GM21825 (cell line): Measurements from ENCODE around the gene OR8J1.
"Not testable (repeated sequence)": the region's sequence is repeated elsewhere in the genome, so short reads cannot be mapped to it uniquely, and the experiment has no call there.

Experiments used
- ATAC-seq: cut with Tn5 transposase; IDR thresholded peaks from one replicate; pipeline ENCODE4 v1.9.1; 2021; ENCODE audit warnings: mild to moderate bottlenecking, moderate library complexity; ENCODE audit not compliant: unreplicated experiment

Gene OR8J1, protein sequence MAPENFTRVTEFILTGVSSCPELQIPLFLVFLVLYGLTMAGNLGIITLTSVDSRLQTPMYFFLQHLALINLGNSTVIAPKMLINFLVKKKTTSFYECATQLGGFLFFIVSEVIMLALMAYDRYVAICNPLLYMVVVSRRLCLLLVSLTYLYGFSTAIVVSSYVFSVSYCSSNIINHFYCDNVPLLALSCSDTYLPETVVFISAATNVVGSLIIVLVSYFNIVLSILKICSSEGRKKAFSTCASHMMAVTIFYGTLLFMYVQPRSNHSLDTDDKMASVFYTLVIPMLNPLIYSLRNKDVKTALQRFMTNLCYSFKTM

DNA sequence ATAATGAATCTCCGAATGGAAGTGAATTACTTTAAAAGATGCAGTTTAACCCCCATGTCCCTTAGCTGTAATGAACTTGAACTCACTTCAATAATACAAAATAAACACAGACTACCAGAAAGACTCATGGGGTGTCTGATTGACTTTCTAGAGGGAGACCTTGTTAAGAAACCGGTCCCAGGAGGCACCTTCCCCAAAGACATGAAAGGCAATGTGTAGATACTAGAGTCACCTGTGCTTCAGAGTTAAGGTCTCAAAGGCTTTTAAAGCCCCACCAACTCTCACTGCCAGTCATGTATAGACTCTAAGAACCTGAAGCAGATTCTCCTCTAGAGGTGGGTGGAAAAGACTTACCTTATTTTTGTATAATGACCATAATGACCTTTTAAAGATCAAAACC lies at the start of gene OR8J1:
OR8J1 (plus strand) TSS at position 301 of the 400 bp plus-strand sequence. CDS start 5,956 bp downstream, outside the sequence.
- no peak for ATAC-seq

DNA sequence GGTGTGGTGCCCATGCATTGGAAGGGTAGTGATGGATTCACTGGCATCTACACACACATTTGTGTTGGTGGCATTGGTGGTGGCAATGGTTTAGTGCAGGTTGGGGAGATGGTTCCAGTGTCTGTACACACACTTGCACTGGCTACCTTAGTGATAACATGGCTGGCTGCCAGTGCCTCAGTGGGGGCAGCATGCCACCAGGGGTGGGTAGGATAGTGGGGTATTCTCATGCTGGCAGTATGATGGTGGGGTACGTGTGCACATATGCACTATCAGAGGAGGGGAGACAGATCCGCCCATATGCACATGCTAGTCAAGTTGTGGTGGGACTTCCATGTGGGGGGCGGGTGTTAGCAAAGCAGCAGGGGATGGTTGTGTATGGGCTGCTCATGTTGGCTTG lies 46.3 kb upstream of the OR8J1 start:
- ATAC-seq, result no peak

DNA sequence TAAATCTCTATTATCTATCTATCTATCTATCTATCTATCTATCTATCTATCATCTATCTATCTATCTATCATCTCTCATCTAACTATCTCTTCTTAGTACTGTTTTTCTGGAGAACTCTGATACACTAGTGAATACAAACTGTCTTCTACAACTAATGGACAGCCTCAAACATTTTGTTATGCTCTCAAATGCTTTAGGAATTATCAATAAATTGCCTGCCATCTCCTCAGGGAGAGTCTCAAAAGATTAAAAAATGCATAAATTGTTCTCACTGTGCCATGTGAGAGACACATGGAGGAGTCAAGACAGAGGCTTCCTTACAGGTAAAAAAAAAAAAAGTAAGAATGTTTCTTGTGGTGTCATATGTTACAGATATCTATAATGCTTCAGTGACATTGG lies 39.2 kb upstream of the OR8J1 start, which contains the start of gene OR8K3:
OR8K3 (plus strand) TSS at position 301 of the 400 bp plus-strand sequence. CDS start 3,163 bp downstream, outside the sequence.
- no peak for ATAC-seq

DNA sequence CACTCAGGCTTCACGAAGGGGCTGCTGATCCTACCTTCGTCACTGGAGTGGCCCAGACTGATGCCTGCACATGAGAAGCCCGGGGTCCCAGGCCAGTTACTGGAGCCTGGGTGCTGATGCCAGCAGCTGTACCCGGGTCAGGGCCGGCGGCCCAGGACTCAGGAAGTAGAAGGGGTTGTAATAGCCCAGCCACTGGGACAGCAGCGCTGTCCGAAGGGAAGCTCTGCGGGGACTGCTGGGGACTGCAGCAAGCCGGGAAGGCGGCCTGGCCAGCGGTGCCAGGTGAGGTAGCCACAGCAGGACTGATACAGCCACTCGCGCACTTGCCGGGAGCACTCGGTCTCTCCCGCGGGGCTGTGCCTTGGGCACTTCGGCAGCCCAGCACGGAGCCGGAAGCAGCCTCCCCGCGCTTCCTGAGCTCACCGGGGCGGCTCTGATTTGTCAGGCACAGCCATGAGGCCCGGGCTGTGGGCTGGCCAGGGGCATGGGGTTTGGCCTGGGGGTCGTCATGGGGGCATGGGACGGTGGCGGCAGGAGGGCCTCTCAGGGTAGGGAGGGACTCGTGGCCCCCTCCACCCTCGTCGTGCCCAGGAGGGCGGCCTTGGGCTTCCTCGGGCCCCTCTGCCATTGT lies 22.1 kb upstream of the OR8J1 start:
- no peak for ATAC-seq

DNA sequence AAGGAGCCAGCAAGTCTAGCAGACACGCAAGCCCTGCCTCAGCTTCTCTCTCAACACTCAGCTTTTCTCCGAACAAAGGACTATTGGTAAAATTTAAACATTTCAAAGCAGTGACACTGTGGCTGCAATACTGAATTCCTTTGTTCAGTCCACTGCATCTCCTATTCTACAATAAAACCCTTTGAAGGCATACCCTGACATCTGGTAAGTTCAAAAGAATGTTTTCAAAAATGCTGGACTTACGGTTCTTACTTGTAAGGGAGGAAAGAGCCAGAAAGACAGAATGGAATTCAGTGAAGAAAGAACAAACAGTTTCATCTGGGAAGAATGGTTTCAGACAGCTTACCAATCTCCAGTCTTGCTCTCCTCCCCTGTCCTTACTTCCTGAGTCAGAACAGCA lies 20.9 kb upstream of the OR8J1 start:
- no peak for ATAC-seq

DNA sequence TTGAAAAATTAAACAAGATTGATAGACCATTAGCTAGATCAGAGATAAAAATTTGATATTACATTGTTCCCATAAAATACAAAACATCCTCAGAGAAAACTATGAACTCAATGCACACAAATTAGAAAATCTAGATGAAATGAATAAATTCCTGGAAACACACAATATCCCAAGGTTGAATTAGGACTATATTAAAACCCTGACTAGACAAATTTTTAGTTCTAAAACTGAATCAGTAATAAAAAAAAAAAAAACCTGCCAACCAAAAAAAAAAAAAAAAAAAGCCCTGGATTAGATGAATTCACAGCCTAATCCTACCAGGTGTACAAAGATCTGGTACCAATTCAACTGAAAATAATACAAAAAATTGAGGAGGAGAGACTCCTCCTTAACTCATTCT lies 13.8 kb upstream of the OR8J1 start:
- no peak for ATAC-seq

DNA sequence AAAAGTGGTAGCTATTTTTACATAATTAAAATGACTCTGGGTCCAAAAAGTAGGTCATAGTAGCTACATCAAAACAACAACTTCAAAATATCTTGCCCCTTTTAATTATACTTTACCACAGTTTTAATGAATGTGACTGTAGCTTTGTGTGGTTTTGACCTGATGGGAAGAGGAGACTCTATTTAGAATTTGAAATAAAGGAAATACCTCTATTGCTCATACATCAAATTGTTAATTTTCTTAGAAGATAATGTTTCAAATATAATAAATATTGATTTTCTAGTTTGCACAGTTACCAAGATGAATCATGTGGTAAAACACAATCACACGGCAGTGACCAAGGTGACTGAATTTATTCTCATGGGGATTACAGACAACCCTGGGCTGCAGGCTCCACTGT lies 8.4 kb upstream of the OR8J1 start, which contains the start of gene OR8K1:
OR8K1 (plus strand) TSS at position 301 of the 400 bp plus-strand sequence; CDS start at position 301, 0 bp downstream.
- no peak for ATAC-seq

DNA sequence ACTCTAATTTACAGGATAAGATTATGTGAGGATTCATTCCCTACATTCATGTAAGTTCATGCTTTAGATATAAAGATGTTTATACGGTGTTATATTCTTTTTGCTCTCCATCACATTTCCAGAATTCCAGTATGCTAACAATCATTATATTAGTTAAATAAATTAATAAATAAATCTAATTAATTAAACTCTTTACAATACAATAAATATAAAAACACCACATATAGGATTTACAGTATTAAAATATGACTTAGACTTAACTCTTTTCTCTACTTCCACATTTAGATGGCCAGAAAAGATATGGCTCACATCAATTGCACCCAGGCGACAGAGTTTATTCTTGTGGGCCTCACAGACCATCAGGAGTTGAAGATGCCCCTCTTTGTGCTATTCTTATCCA lies 21.2 kb downstream of the OR8J1 start, which contains the start of gene OR8U1:
OR8U1 (plus strand) TSS at position 301 of the 400 bp plus-strand sequence; CDS start at position 301, 0 bp downstream.
- no peak for ATAC-seq

DNA sequence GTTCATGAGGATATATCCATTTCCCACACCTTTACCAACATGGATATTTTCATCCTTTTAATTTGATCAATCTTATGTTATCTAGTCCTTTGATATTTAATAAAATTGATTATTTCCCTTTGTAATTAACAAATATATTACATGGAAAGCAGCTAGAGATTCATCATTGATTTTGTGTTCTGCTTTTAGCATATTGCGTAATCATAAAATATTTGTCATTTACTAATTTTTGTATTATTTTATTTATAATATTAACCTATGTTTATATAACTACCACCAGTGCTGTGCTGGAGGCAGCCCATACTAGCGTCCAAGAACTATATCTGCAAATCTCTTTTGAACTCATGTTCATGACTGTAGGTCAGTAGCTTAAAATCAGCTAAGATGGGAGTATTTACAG lies 26.0 kb downstream of the OR8J1 start:
- no peak for ATAC-seq

DNA sequence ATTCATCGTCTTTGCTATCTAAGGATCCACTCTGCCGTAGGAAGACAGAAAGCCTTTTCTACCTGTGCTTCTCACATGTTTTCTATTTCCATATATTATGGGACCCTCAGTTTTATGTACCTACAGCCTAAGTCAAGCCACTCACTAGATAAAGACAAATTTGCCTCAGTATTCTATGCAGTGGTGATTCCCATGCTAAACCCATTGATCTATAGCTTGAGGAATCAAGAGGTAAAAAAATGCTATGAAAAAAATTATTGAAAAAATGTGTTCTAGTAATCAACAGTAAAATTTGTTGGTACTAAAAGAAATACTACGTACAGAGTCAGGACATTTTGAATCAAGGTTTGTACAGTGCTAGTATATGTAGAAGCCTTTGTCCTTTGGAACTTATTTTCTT lies 40.3 kb downstream of the OR8J1 start:
- ATAC-seq, result no peak

DNA sequence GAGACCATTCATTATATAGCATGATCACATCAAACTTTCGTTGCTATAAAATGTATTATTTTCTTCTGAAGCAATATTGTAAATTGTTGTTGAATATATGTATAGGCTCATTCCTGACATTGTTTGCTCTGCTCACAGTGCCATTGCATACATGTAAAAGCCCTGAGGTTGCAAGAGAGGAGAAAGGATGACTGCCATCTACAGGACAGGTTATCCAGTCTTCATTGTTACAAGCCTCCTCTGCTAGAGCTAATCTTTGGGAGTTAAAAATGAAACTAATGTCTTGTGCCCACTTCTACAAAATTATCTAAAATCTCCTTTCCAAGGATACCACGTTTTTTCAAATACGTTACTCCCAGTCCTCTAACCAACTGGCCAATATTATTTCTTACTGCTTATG lies 42.0 kb downstream of the OR8J1 start:
- no peak for ATAC-seq

DNA sequence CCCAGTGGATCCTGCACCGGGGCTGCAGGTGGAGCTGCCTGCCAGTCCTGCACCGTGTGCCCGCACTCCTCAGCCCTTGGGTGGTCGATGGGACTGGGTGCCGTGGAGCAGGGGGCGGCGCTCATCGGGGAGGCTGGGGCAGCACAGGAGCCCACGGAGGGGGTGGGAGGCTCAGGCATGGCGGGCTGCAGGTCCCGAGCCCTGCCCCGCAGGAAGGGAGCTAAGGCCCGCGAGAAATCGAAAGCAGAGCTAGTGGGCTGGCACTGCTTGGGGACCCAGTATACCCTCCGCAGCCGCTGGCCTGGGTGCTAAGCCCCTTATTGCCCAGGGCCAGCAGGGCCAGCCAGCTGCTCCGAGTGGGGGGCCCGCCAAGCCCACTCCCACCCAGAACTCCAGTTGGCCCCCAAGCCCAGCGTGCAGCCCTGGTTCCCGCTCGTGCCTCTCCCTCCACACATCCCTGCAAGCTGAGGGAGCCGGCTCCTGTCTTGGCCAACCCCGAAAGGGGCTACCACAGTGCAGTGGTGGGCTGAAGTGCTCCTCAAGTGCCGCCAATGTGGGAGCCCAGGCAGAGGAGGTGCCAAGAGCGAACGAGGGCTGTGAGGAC lies 47.9 kb downstream of the OR8J1 start:
- ATAC-seq, result not testable (repeated sequence)

DNA sequence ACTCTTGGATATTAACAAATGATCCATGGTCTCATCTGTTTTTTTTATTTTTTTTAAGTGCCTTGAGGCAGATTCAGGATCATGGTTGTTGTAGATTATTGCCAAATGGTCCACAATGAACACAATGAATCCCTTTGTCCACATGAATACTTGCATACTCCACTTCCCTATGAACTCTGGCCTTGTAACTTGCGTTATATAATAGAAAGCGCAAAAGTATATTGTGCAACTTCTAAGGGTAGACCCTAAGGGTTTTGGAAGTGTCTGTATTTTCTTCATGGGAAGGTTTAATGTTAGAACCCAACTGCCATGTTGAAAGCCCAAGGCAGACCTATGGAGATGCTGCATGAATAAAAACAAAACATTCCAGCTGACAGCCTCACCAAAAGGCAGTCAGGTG lies 50.3 kb downstream of the OR8J1 start:
- no peak for ATAC-seq

DNA sequence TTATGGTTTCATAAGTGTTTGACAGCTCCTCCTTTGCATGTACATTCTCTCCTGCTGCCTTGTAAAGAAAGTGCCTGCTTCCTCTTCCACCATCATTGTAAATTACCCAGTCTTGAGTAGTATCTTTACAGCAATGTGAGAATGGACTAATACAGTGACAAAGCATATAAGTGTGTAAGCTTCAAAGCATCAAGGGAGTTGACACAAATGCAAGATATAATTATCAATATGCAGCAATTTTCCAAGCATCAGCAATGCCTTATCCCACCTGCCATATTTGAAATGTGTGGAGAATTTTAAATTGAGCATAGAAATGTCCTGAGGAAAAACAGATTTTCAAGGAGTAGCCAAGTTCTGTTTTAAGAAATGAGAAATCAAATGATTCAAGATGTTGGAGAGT lies 56.7 kb downstream of the OR8J1 start:
- ATAC-seq, result no peak
